GM18499 (cell line): ENCODE measurements around the gene ZSCAN30.

Experiments used
- ATAC-seq: cut with Tn5 transposase; IDR thresholded peaks from one replicate; pipeline ENCODE4 v1.9.1; 2021; ENCODE audit warnings: moderate number of reproducible peaks; ENCODE audit not compliant: insufficient read depth, unreplicated experiment

The ZSCAN30 gene

GRCh38 chr18:35283923-35284794 lies 5.9 kb downstream of the ZSCAN30 start:
- ATAC-seq: no peak

GRCh38 chr18:35282353-35282752 lies 7.7 kb downstream of the ZSCAN30 start:
- no peak for ATAC-seq

GRCh38 chr18:35278969-35279368 lies 11.1 kb downstream of the ZSCAN30 start:
- no peak for ATAC-seq

- no peak for ATAC-seq
Measured at GRCh38 chr18:35278085-35278484, 11.9 kb downstream of the ZSCAN30 start.

- ATAC-seq: no peak
Measured at GRCh38 chr18:35277633-35278032, 12.4 kb downstream of the ZSCAN30 start.

- ATAC-seq: no peak
Measured at GRCh38 chr18:35276267-35276666, 13.8 kb downstream of the ZSCAN30 start.

GRCh38 chr18:35271656-35272055 lies 18.4 kb downstream of the ZSCAN30 start:
- ATAC-seq: no peak

- ATAC-seq: no peak
Measured at GRCh38 chr18:35268821-35269220, 21.2 kb downstream of the ZSCAN30 start.

GRCh38 chr18:35267809-35268208 lies 22.2 kb downstream of the ZSCAN30 start:
- no peak for ATAC-seq

- ATAC-seq: no peak
Measured at GRCh38 chr18:35267161-35267651, 22.8 kb downstream of the ZSCAN30 start.

GRCh38 chr18:35264409-35264808 lies 25.6 kb downstream of the ZSCAN30 start:
- ATAC-seq: no peak

- no peak for ATAC-seq
Measured at GRCh38 chr18:35256947-35257346, 33.1 kb downstream of the ZSCAN30 start.

GRCh38 chr18:35253655-35254287 lies 36.3 kb downstream of the ZSCAN30 start:
- no peak for ATAC-seq

- no peak for ATAC-seq
Measured at GRCh38 chr18:35252466-35252865, 37.6 kb downstream of the ZSCAN30 start.

- ATAC-seq: no peak
Measured at GRCh38 chr18:35248429-35248828, 41.6 kb downstream of the ZSCAN30 start.

- ATAC-seq: no peak
Measured at GRCh38 chr18:35247412-35248249, 42.4 kb downstream of the ZSCAN30 start.

GRCh38 chr18:35246831-35247230 lies 43.2 kb downstream of the ZSCAN30 start:
- ATAC-seq: no peak

- ATAC-seq: no peak
Measured at GRCh38 chr18:35245719-35246317, 44.2 kb downstream of the ZSCAN30 start.

GRCh38 chr18:35244671-35245070 lies 45.4 kb downstream of the ZSCAN30 start:
- ATAC-seq: no peak

- no peak for ATAC-seq
Measured at GRCh38 chr18:35242426-35242825, 47.6 kb downstream of the ZSCAN30 start.
